PFSK-1 (cell line): ENCODE results near the gene STIM2.

Source experiments
- POLR2AphosphoS5 ChIP-seq: IDR thresholded peaks from 2 replicates; pipeline ENCODE4 v1.6.1; 2012; ENCODE audit warnings: low read depth, mild to moderate bottlenecking, control low read depth, low read length, moderate library complexity
- REST ChIP-seq, 2 experiments: IDR thresholded peaks; 2 replicates each; pipeline versions ENCODE4 v1.6.1 to v1.8.0; 2011 to 2012; ENCODE audit warnings: low read depth in 2 of 2, low read length in 2 of 2, control low read depth in 1 of 2, inconsistent platforms in 1 of 2, mild to moderate bottlenecking in 1 of 2, moderate library complexity in 1 of 2; ENCODE audit not compliant: insufficient read depth in 1 of 2
- SIN3A ChIP-seq: IDR thresholded peaks from 2 replicates; pipeline ENCODE4 v1.6.1; 2012; ENCODE audit warnings: mild to moderate bottlenecking, low read length, moderate library complexity, borderline replicate concordance; ENCODE audit not compliant: insufficient read depth
- TAF1 ChIP-seq: IDR thresholded peaks from 2 replicates; pipeline ENCODE4 v1.6.1; 2012; ENCODE audit warnings: low read length, control low read depth, borderline replicate concordance; ENCODE audit not compliant: insufficient read depth

- TF ChIP-seq POLR2AphosphoS5 (no peak), TAF1 (no peak), REST (IDR thresholded peaks at IDR 0.05; ENCODE audit: insufficient read depth in 1 of 2, low read depth in 2 of 2, low read length in 2 of 2) (no peak), SIN3A (no peak)
These were observed 162.7 kb downstream of the STIM2 start for GRCh38 chr4:27023366-27023765.
